Measurements from ENCODE around the gene ESRRA. TPM values are rescaled to one million over a fixed set of nuclear protein-coding genes. Genes with fewer than 3 reads are reported as not detected.

ESRRA gene
- 31.9 and 36.4 TPM in 2 replicates for total RNA-seq

DNA sequence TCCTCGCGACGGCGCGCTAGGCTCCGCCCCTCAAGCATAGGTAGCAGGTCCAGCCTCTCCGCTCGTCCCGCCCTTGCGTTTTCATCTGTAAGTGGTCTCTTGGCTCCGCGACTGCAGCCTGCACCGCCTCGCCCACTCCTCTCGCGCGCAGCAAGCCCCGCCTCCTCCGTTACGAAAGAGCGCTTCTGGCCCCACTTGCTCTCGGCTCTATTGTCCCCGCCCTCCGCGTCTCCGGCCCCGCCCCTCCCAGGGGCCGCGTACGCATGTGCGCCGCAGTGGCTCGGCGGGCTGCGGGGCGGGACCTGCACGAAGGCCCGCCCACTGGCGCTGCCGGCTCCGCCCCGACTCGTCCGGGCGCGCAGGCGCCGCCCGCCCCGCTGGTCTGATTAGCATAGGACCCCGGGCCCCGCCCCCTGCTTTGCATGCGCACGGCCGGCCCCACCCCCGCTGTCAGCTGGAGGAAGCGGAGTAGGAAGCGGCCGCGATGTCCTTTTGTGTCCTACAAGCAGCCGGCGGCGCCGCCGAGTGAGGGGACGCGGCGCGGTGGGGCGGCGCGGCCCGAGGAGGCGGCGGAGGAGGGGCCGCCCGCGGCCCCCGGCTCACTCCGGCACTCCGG lies at the start of gene ESRRA:
ESRRA (plus strand) TSS at position 450 of the 616 bp plus-strand sequence. CDS start 1,656 bp downstream, outside the sequence.

DNA sequence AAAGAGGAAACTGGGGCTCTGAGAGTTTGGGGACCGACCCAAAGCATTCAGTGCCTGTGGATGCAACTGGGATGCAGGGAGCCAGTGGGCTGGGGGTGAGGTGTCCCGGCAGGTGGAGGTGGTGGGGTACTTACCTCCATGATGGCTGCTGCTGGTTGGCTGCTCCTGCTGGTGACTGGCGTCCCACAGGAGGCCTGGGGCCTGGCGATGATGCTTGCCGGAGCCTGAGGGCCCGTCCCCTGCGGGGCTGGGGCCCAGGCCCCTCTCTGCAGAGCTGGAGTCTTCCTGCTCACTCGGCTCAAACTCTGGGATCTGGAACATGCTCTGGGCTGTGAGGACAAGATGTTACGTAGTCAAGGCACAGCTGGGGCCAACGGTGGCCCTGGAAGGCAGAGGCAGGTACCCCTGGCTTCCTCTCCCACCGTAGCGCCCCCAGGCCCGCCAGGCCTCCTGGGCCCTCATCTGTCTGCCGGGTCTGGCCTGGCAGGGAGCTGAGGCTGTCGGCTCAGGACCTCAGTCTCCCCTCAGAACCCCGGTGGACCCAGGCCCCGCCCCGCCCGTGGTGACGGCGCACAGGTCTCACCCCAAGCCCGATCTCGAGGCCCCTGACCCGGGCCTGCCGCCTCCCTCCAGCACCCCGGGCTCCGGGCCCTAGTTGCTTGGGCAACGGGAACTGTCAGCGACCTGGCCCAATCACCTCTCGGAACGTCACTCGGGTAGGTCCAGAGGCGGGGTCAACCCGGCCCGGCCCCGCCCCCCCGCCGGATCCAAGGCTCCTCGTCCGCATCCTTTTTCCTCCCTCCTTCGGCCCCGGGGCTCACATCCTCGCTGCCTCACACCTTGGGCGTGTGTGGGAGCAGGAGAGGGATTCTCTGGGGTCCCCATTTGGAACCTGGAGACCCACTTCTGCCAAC lies 21.0 kb upstream of the ESRRA start, which contains the start of gene BAD:
BAD (minus strand) TSS at position 618 of the 914 bp plus-strand sequence; CDS start at position 321, 297 bp downstream.

DNA sequence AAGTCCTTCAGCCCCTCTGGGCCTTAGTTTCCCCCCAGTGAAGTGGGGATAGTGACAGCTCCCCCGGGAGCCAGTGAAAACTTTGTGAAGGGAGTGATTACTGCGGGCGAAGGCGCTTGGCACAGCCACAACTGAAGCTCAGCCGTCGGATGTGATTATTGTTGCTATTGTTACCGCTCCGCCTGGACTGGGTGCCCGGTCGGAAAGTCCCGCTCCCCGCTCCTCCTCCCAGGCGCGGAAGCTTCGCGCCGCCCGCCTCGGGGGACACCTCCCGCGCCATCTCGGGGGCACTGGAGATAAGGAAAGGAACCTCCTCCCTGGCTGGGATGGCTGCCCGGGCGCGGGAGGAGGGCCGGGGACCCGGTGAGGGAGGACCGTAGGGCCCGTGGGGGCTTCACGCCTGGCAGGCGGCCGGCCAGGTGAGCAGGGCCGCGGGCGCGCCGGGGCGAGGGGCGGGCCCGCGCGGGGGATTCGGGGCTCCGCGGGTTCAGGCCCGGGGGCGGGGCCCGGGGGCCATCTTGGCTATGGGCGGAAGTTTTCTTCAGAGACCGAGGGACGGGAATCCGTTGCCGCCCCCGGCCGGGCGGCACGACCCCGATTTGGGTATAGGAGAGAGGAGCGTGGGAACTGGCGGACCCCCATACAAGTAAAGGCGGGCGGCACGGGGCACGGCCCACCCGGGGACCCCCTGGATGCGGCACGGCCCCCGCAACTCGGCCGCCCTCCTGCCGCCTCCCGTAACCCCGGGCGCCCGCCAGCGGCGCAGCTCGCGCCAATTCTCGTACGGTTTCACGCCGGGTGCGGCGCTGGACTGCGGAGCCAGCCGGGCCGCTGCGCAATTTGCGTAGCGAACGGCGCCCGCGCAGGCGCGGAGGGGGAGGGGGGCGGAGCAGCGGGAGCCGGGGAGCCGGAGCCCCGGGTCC lies 20.1 kb upstream of the ESRRA start, which contains the start of gene GPR137:
GPR137 (plus strand) TSS at position 887 of the 923 bp plus-strand sequence. CDS start 677 bp downstream, outside the sequence.

DNA sequence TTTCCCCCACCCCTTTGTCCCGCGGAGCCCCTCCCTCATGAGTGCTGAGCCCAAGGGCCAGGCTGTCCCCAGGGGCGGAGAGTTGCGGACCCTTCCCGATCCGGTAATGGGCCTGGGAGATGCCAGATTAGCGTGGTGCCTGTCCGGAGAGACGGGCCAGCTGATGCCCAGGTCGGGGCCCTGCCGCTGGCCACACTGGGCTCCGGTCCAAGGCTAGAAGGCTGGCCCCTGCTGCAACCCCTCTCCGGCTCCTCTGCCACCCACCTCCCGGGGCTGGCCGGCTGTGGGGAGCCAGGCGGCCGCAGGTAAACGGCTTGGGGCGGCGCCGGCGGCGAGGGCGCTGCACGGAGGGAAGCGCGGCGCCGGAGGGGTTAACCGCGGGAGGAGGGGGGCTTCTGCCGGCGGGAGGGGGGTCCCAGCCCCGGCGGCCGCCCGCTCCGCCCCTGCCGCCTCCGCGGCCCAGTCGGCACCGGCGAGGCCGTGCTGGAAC lies 14.0 kb upstream of the ESRRA start, which contains the start of gene KCNK4:
KCNK4 (plus strand) TSS at position 41 of the 490 bp plus-strand sequence. CDS start 1,717 bp downstream, outside the sequence.

DNA sequence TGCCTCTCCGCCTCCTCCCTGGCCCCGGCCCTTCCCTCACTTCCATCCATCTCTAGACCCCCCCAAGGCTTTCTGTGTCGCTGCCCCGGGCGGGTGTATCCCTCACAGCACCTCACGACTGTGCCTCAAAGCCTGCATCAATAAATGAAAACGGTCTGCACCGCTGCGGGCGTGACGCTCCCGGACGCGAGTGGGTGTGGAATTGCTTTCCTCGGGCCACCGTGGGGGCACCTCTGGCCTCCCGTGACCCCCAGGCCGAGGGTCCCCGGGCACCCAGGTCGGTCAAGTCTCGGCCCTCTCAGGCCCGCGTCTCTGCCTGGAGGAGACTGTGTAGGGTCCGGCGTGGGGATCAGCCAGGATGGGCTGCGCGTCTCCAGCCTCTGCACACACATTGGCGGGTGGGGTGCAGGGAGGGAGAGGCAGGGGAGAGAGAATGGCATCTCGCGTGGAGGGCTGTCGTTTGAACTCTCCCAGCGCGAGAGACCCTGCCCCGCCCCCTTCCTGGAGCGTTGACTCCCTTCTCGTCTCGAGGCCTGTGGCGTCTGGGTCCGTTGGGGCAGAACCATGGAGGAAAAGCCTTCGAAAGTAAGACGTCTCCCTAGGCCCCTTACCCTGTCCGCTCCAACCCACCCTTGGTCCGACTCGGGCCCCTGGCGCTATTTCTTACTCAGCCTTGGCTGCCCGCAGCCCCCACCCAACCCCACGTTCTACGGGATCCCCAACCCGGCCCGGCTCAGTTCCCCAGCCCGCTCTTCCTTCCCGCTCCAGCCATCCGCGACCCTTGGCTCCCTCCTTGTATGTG lies 5.3 kb upstream of the ESRRA start, which contains the start of gene CATSPERZ:
CATSPERZ (plus strand) TSS at position 512 of the 802 bp plus-strand sequence; CDS start at position 565, 53 bp downstream.

DNA sequence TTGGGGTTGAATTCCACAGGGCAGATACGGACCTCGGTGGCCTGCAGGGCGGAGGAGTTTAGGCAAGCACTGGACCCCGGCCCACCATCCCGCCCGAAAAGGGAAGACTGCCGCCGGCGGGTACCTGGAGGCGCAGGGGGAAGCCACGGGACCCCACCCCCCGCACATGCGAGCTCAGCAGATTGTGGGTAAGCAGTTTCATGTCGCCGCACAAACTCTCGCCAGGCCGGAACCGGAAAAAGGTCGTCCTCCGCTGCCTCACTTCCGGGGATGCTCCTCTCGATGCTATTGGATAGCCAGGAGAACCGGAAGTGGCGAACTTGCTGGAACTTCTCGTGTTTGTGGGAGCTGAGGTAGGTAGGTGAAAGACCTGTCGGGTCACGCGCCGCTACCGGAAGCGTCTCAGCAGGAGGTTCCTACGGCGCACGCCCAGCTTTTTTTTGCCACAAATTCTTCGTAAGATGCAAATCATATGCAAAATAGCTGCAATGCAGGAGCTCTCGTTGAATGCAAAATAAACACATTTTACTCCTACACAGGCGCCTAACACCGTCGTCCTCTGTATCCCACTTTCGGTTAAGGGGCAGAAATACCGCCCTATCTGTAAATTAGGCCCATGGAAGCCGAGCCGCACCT lies 12.1 kb downstream of the ESRRA start, which contains the start of gene TRMT112:
TRMT112 (minus strand) TSS at position 235 of the 636 bp plus-strand sequence; CDS start at position 202, 33 bp downstream.

DNA sequence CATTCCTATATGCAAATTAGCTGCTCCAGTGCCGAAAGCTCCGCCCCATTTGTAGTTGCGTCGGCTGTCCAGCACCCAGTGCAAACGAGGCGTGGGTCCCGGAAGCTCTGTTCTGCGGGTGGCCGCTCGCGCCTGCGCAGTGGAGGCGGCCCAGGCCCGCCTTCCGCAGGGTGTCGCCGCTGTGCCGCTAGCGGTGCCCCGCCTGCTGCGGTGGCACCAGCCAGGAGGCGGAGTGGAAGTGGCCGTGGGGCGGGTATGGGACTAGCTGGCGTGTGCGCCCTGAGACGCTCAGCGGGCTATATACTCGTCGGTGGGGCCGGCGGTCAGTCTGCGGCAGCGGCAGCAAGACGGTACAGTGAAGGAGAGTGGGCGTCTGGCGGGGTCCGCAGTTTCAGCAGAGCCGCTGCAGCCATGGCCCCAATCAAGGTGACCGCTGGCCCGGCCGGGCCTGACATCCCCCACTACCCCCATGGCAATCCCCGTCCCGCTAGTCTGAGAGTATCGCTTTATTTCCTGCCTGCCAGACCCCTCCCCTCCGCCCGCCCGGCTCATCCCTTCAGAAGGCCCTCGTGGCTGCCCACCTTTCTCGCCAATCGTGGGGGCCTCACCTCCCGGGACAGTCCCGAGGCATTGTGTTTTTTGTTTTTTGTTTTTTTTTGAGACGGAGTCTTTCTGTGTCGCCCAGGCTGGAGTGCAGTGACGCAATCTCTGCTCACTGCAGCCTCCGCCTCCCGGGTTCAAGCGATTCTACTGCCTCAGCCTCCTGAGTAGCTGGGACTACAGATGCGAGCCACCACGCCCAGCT lies 12.8 kb downstream of the ESRRA start, which contains the start of gene PRDX5:
PRDX5 (plus strand) TSS at position 161 of the 805 bp plus-strand sequence; CDS start at position 256, 95 bp downstream.

DNA sequence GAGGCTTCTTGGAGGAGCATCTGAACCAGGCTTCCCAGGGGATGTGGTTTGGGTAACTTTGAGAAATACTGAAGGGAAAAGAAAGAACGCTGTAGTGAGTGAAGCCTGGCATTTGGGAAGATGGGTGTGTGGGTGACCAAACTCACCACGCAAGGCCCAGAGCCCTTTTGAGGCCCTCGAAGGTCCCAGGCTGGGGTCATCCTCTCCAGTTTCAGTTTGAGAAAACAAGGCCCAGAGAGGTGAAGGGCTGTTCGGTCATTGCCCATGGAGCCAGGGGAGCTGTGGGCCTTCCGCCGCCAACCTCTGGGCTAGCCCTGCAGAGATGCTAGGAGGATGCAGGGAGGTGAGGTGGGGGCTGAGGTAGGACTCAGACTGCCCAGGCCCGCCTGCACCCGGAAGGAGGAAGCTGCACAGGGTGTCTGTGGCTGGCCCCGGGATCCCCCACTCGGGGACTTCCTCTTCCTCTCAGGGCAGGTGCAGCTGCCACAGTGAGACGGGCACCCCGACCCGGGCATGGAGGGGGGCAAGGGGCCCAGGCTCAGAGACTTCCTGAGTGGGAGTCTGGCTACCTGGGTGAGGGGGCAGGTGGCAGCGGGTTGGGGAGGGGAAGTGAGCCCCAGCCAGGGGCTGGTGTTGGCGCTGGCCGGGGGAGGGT lies 34.6 kb downstream of the ESRRA start, which contains the start of gene CCDC88B:
CCDC88B (plus strand) TSS at position 451 of the 655 bp plus-strand sequence; CDS start at position 514, 63 bp downstream.

DNA sequence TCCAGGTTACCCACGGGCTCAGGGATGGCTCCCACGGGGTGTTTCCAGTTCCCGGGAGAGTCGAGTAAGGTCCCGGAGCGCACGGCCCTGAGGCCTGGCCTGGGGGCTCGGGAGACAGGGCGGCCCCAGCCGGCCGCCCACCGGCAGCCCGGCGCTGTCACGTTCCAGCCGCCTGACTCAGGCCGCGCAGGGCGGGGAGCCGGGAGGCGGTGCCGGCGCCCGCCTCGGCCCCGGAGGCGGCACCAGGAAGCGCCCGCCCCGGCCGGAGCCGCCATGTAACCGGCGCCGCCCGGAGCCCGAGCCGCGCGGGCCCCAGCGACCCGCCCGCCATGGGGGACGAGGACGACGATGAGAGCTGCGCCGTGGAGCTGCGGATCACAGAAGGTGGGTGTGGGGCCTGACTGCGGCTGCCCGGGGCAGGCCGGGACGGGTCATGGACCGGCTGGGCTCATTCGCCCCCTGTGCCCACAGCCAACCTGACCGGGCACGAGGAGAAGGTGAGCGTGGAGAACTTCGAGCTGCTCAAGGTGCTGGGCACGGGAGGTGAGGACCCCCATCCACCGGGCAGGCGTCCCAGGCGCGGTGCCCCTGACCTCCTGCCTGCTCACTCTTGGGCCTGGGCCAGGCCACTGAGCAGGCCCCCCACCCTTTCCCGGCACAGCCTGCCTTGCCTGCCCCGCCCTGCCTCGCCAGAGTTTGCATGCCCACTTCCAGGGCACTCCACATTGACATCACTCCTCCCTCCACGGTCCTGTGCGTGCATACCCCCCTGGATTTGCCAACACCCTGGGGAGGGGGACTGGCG lies 53.8 kb downstream of the ESRRA start, which contains the start of gene RPS6KA4:
RPS6KA4 (plus strand) TSS at position 256 of the 805 bp plus-strand sequence; CDS start at position 330, 74 bp downstream.

Other genes starting within 250 kb of the ESRRA start
- gene MACROD1, start 139.4 kb upstream of the ESRRA start, total RNA-seq = 8.1 and 21.7 TPM in 2 replicates
- 125 and 414 TPM in 2 replicates for gene STIP1, start 119.4 kb upstream of the ESRRA start, total RNA-seq
- gene FERMT3, start 98.8 kb upstream of the ESRRA start, total RNA-seq = 6.7 and 9.6 TPM in 2 replicates
- gene TRPT1, start 79.3 kb upstream of the ESRRA start, total RNA-seq = 37.0 and 48.2 TPM in 2 replicates
- gene NUDT22, start 79.2 kb upstream of the ESRRA start, total RNA-seq = 61.7 and 73.2 TPM in 2 replicates
- 8.5 and 9.2 TPM in 2 replicates for gene DNAJC4, start 75.0 kb upstream of the ESRRA start, total RNA-seq
- 14.6 and 17.2 TPM in 2 replicates for gene VEGFB, start 70.9 kb upstream of the ESRRA start, total RNA-seq
- 86.8 and 87.4 TPM in 2 replicates for gene FKBP2, start 64.4 kb upstream of the ESRRA start, total RNA-seq
- 191 and 431 TPM in 2 replicates for gene PPP1R14B, start 58.6 kb upstream of the ESRRA start, total RNA-seq
- 33.0 and 75.5 TPM in 2 replicates for gene PLCB3, start 54.0 kb upstream of the ESRRA start, total RNA-seq
- gene BAD, start 20.9 kb upstream of the ESRRA start, total RNA-seq = 41.0 and 51.0 TPM in 2 replicates
- gene GPR137, start 19.7 kb upstream of the ESRRA start, total RNA-seq = 7.7 and 8.2 TPM in 2 replicates
- gene KCNK4, start 14.2 kb upstream of the ESRRA start, total RNA-seq = not detected in 2 replicates
- 0.28 TPM in 1 of 2 replicates, not detected in the other for gene CATSPERZ, start 5.2 kb upstream of the ESRRA start, total RNA-seq
- gene TRMT112, start 12.0 kb downstream of the ESRRA start, total RNA-seq = 260 and 325 TPM in 2 replicates
- gene PRDX5, start 12.6 kb downstream of the ESRRA start, total RNA-seq = 261 and 263 TPM in 2 replicates
- gene CCDC88B, start 34.7 kb downstream of the ESRRA start, total RNA-seq = 1.2 and 2.3 TPM in 2 replicates
- 29.0 and 61.3 TPM in 2 replicates for gene RPS6KA4, start 53.6 kb downstream of the ESRRA start, total RNA-seq